NCI-H2107 (cell line): ENCODE measurements around the gene C4orf17.
A peak's percentile ranks its signal among the peaks of the same experiment; 100 is the strongest.
"Not testable (repeated sequence)": the region's sequence is repeated elsewhere in the genome, so short reads cannot be mapped to it uniquely, and the experiment has no call there.

ENCODE experiments used
- DNase-seq: peaks from one replicate; lab custom pipeline; 2025; lab: John Stamatoyannopoulos, UW

Gene C4orf17

GRCh38 chr4:99510721-99511120 lies at the start of gene C4orf17:
C4orf17 (plus strand) TSS chr4:99511021; CDS start chr4:99513082, 2,061 bp downstream.
- no peak for DNase-seq

GRCh38 chr4:99461623-99462401 lies 49.0 kb upstream of the C4orf17 start:
- no peak for DNase-seq

DNA sequence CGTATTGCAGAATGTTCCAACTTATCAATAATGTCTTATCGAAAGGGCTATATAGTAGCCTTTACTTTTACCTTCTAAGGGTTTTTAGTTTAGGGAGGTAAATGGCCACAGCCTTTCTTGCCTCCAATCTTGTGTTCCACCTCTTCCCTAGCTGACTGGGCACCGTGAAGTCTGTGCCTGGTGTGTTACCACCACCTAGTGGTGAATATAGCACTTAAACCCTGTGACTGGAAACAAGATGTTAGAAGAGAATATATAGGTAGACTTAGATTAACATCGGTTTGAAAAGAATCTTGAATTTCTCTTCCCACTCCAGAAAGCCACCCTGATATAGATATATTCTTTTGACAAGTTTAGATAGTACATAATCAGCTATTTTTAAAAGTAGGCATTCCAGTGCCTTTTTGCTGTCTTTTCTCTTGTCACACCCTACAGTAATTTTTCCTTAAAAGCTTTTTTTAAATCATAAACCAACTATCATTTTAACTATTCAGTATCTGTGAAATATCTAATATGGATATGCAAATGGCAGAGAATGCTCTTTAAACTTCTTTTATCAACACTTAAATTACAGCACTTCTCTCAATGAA lies 47.9 kb upstream of the C4orf17 start:
- peak; percentile 20 for DNase-seq

DNA sequence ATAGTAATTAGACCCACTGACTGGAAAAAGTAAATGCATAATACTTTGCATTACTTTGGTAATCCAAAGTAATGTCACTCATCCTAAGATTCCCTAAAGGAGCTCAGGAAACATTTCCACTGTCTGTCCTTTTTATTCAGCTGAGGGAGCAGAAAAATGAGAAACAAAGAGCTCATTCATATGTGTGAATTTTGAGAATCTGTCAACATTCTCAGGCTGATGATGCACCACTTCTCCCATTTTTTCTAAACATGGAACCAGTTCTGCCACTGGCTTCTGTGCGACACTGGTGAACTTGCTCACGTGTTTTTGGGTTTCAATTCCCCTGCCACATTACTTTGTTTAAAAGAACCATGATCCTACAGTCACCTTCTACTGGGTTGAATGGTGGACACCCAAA lies 47.3 kb upstream of the C4orf17 start:
- DNase-seq = no peak

DNA sequence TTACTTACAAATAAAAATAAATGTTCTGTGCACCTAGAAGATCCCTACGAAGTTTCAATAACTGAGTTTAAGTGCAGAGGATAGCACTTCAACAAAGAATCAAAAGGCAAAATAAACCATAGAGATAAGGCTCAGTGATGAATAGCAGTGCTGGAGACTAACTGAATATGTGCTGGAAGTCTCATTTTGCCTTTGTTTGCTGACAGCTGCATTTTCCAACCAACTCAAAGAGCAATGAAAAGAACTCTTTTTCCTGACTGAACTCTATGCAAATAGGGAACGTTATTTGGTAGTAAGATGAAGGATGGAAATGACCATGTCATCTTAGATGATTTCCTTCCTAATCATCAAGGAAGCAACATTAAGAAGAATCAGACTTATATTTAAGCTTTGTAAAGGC lies 42.9 kb upstream of the C4orf17 start:
- DNase-seq = no peak

- DNase-seq = no peak
Measured at GRCh38 chr4:99468889-99469288, 41.9 kb upstream of the C4orf17 start.

DNA sequence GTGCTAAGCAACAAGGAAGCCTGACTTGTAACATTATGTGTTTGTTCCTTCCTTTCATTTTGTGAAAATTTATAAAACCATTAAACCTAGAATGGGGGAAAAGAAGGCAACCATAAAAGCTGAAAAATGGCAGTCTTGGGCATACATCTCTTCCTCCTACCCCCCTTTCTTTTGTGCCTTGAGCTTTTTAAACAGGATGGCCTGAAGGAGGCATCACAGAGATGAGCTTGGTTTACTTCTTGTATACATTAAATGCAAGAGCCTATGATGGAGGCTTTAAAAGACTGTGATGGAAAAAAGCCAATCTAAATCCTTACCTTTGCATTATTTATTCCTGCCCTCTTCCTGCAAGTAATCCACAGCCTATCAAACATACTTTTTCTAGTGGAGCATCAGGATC lies 39.5 kb upstream of the C4orf17 start:
- no peak for DNase-seq

DNA sequence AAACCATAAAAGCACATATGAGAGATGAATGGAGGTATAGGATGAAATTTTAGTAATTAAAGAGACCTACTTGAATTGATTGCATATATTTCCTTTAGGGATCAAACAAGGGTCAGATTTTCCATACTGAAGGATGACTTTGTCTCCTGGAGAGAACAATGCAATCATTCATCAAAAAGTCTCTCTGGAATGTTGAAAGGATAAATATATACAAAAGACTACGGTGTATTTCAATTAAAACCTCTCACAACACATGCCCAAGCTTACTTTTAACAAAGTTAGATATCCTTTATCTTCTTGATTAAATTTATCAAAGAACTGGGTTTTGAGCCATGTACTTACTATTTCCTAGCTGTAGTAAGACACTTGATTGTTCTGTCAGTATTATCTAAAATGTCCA lies 38.9 kb upstream of the C4orf17 start:
- DNase-seq = no peak

- no peak for DNase-seq
Measured at GRCh38 chr4:99473131-99473530, 37.7 kb upstream of the C4orf17 start.

- no peak for DNase-seq
Measured at GRCh38 chr4:99483636-99484035, 27.2 kb upstream of the C4orf17 start.

DNA sequence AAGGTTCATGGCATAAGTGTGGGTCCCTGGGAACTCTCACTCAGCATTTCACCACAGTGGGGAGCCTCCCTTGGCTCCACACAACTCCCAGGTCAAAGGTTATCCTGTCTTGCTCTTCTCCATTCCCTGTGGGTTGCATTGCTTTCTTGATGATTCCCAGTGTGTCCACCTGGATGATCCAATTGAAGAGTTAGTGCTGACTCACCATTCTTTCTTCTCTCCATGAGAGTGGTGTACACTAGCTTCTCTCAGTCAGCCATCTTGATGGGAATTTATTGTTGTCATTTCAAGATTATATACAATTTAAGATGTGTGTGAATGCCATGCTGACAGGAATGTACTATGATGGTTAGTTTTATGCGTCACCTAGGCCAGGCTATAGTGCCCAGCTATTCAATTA lies 25.6 kb upstream of the C4orf17 start:
- DNase-seq = no peak

GRCh38 chr4:99486648-99487047 lies 24.2 kb upstream of the C4orf17 start:
- DNase-seq = not testable (repeated sequence)

DNA sequence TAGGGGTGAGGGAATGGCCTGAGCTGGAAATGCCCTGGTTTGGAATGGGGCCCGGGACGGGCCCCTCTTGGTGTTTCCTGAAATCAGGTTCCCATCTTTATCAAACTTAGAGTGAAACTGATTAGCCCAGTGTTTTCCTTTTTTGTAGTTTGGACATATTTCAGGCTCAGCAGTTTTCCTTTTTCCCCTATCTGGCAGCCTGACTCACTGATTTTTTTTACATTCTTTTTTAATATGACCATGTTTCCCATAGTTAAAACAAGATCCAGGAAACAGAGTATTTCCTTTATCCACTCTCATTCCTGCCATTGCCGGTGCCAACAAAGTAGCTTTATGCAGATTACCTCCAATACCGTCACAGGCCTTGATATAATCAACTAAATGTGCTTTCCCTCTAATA lies 20.5 kb upstream of the C4orf17 start:
- no peak for DNase-seq

DNA sequence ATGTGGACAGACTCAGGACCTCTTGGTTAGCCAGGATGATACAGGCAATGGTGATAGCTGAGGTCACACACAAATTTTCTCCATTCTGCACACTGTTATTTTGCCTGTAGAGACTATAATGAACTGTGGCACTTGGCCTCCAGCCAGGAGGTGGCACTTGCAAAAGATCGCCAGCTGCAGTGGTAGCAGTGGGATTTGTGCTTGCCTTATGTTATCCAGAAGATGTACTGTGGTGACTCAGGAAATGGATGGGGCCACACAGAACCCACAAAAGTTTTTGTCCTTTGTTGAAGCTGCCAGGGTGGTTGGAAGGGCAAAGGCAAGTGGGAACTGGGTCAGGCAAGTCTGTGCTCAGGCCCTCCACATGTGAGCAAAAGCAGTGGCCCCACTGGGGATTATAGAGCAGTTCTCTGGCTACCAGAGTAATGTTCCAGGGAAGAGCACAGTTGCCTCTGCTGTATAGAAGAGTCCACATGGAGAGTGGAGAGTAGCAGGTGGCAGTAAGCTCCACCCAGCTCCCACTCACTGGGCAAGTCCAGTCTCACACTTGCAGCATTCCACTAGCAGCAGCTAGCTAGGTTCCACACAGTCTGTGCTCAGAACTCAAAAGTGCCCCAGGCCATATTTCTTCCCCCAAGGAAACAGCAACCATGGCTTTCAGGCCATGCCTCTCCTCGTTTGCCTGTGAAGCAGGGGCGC lies 5.9 kb upstream of the C4orf17 start:
- no peak for DNase-seq

DNA sequence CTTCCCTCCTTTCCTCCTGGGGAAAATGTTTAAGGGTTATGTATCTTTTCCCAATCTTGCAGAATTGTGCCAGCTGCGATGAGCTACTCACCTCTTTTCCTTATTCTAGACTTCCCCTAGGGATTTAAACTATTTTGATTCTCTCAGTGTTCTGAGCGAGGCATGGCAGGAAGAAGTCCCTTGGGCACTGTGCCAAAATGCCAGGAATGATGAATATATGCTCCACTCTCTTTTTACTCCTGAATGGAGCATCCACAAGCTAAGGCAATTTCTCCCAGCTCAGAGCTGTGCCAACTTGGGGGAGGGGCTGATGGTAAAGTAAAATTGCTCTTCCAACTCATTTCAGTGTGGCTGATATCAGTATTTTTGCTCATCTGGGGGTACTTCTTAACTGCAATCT lies 4.0 kb upstream of the C4orf17 start:
- no peak for DNase-seq

DNA sequence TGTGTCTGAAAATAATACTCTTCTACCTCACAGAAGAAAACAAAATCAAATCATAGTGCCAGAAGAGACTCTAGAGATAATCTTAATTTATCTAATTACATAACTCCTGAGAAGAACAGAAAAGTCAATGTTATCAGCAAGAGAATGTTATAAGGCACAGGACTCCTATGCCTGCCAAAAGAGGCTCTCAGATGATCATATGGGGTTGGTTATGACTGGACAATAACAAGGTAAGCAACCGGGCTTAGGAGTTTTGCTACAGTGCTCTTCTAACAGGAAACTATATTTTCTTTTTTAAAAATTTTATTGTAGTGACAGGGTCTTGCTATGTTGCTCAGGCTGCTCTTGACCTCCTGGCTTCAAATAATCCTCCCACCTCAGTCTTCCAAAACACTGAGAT lies 3.5 kb upstream of the C4orf17 start:
- no peak for DNase-seq

GRCh38 chr4:99507762-99508161 lies 3.1 kb upstream of the C4orf17 start:
- DNase-seq = no peak

DNA sequence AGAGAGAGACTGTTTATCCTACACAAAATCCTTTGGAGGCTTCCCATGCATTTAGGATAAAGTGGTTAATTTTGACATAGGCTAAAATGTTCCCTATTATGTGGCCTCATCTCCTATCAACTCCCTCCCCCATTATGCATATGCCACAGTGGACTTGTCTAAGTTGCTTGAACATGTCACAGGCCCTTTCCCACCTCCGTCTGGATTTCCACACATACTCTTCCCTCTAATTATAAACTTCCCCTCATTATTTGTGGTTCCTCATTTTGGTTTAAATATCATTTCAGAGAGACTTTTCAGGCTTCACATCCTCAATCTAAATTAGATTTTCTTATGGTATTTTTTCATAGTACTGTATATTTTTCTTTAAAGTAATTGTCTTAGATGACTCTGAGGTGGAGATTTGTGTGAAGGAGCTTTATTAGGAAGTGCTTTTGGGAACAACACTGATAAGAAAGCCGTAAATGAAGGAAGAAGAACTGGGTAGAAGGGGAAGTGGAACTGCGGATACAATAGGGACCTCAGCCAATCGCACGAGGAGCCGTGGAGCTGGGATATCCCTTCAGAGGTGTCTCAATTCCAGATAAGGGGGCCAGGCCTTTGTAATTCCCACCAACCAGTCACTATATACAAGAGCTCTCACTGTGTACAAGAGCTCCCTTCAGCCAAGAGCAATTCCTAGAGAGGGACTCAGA lies 7.9 kb downstream of the C4orf17 start:
- no peak for DNase-seq

DNA sequence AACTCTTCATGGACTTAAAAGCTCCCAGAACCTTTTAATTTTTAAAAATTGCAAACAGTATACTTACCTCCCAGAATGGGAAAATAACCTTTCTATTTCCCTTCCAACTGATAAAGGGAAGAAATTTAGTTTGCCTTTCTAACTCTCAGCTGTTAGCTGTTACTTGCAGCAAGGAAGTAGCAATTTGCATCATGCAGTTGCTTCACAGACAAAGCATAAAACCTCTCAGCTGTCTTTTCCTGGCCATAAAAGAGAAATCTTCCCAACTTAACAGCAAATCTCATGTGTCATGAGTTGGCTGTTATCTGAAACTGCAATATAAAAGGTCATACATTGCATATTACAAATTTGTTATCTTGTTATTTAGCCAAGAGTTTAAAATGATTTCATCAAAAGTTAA lies 18.4 kb downstream of the C4orf17 start:
- no peak for DNase-seq

DNA sequence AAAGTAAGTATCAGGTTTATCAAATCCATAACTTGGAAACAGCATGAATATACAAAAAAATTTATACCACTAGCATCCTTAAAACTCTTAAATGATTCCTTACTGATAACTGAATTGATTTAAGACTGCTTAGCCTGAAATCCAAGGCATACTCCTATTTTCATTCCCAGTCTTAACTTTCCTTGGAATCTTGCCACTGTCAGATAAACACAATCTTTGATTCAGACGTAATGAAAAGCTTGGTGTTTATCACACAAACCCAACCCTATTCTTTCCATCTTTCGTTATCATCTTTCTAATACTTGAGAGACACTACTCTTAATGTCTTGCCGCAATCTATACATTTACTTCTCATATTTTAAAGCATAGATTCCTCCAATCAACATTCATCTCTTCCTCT lies 19.1 kb downstream of the C4orf17 start:
- no peak for DNase-seq

DNA sequence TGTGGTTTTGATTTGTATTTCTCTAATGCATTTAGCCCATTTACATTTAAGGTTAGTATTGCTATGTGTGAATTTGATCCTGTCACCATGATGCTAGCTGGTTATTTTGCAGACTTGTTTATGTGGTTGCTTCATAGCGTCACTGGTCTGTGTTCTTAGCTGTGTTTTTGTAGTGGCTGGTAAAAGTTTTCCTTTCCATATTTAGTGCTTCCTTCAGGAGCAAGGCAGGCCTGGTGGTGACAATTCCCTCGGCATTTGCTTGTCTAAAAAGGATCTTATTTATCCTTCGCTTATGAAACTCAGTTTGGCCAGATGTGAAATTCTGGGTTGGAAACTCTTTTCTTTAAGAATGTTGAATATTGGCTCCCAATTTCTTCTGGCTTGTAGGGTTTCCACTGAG lies 23.9 kb downstream of the C4orf17 start:
- not testable (repeated sequence) for DNase-seq

GRCh38 chr4:99536271-99536670 lies 25.4 kb downstream of the C4orf17 start:
- DNase-seq = no peak

- DNase-seq = no peak
Measured at GRCh38 chr4:99536848-99537247, 26.0 kb downstream of the C4orf17 start.
